ENCODE measurements around the gene KIAA0408. TPM values are rescaled to one million over a fixed set of nuclear protein-coding genes. Genes with fewer than 3 reads are reported as not detected.

The KIAA0408 gene
- total RNA-seq, result 1.6 and 2.2 TPM in 2 replicates

GRCh38 chr6:127459231-127459641 is at the start of gene KIAA0408:
KIAA0408 (minus strand) TSS chr6:127459389; CDS start chr6:127453981, 5,408 bp downstream.

Other genes with a start within 250 kb of the KIAA0408 start
- 19.8 and 27.7 TPM in 2 replicates for gene RNF146, start 192.5 kb downstream of the KIAA0408 start, total RNA-seq
- gene ECHDC1, start 115.8 kb downstream of the KIAA0408 start, total RNA-seq, result 51.8 and 61.2 TPM in 2 replicates
- not detected in 2 replicates for gene C6orf58, start 117.8 kb upstream of the KIAA0408 start, total RNA-seq

Measured in epithelial cell of alveolus of lung (primary cell).